ENCODE data around the gene KAT2A.

DNA sequence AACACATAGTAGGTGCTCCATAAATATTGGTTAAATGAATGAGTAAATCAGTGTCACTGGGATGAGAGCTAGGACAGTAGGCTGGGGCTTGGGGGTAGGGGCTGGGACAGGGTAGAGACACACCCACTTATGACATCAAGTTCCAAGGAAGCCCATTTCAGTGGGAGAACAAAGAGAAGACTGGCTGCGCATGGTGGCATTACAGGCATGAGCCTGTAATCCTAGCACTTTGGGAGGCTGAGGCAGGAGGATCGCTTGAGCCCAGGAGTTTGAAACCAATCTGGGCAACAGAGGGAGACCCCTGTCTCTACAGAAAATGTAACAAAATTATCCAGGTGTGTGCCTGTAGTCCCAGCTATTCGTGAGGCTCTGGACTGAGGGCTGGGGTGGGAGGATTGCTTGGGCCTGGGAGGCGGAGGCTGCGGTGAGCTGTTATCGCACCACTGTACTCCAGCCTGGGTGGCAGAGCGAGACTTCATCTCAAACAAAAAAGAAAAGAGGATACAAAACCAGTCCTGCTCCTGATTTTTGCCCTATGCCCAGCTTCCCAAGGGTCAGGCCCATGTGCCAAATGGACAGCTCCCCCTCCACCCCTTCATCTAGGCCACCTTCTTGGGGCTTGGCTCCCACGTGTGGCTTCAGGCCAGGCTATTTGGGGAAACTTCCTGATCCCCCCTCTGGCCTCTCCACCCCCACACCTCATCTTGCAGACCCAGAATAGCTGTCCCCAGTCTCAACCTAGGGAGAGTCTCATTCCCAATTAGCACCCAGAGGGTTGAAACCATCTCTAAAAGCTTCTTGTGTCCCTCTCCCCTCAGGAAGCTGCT lies 30.0 kb downstream of the KAT2A start:
- TF ChIP-seq, protein P1, sequence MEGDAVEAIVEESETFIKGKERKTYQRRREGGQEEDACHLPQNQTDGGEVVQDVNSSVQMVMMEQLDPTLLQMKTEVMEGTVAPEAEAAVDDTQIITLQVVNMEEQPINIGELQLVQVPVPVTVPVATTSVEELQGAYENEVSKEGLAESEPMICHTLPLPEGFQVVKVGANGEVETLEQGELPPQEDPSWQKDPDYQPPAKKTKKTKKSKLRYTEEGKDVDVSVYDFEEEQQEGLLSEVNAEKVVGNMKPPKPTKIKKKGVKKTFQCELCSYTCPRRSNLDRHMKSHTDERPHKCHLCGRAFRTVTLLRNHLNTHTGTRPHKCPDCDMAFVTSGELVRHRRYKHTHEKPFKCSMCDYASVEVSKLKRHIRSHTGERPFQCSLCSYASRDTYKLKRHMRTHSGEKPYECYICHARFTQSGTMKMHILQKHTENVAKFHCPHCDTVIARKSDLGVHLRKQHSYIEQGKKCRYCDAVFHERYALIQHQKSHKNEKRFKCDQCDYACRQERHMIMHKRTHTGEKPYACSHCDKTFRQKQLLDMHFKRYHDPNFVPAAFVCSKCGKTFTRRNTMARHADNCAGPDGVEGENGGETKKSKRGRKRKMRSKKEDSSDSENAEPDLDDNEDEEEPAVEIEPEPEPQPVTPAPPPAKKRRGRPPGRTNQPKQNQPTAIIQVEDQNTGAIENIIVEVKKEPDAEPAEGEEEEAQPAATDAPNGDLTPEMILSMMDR (IDR thresholded peaks at IDR 0.05): no peak
- TF ChIP-seq POLR2AphosphoS5 (IDR thresholded peaks at IDR 0.05): no peak
- no peak for TF ChIP-seq POLR2A (IDR thresholded peaks at IDR 0.05)
- no peak for TF ChIP-seq EP300 (IDR thresholded peaks at IDR 0.05)
